GM21786 (cell line): ENCODE data around the gene MYMK.

ENCODE experiments used
- ATAC-seq: cut with Tn5 transposase; IDR thresholded peaks from one replicate; pipeline ENCODE4 v1.9.1; 2021; ENCODE audit not compliant: unreplicated experiment

Gene MYMK

GRCh38 chr9:133470988-133471387 is 53.8 kb downstream of the MYMK start:
- ATAC-seq: no peak

- ATAC-seq: no peak
Observed at GRCh38 chr9:133470427-133470924, 54.3 kb downstream of the MYMK start.

- no peak for ATAC-seq
Observed at GRCh38 chr9:133468777-133469421, 55.9 kb downstream of the MYMK start.

- no peak for ATAC-seq
Observed at GRCh38 chr9:133468374-133468773, 56.4 kb downstream of the MYMK start.

GRCh38 chr9:133467101-133467500 is 57.7 kb downstream of the MYMK start:
- ATAC-seq: no peak

GRCh38 chr9:133465984-133466383 is 58.8 kb downstream of the MYMK start:
- no peak for ATAC-seq

GRCh38 chr9:133464638-133465037 is 60.1 kb downstream of the MYMK start:
- ATAC-seq: no peak
